ENCODE data around the gene DIPK1A. TPM values are rescaled to one million over a fixed set of nuclear protein-coding genes. Genes with fewer than 3 reads are reported as not detected.

The DIPK1A gene
- total RNA-seq, 1 experiment from 2014 or later: 4.8 TPM

DNA sequence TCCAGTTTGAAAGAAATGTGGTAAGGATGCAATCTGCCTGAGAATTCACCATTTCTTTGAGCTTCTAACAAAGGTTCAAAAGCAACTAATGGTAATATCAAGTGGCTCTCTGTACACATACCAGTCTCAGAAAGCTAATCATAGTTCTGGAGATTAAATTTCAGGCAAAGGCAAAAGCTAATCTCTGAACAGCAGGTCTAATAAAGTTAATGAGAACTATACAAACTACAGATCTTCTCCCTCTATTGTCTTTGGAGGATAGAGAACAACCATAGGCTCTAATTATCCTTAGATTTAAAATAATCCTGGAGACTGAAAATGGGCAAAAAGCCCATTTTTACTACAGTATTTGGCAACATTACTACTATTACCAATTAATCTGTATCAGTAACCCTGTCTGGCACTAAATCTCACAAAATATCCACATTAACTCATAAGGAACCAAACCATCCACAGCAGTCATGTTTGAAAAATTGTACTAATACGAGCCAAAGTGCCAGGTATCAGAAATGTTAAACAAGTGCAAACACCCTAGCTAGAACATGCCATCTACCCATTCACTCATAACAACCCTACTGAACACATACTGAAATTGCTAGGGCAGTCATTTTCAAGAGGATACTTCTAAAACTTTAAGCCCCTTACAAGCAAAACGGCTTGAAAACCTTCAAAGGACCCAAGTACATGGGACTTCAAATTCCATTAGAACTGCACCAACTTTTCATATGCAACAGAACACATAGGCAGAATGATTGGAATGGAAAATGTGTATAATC, 4.8 kb downstream of the DIPK1A start (continued):
- TF ChIP-seq, protein P1, sequence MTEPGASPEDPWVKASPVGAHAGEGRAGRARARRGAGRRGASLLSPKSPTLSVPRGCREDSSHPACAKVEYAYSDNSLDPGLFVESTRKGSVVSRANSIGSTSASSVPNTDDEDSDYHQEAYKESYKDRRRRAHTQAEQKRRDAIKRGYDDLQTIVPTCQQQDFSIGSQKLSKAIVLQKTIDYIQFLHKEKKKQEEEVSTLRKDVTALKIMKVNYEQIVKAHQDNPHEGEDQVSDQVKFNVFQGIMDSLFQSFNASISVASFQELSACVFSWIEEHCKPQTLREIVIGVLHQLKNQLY (CRISPR knock-in tag; IDR thresholded peaks at IDR 0.05): no peak

DNA sequence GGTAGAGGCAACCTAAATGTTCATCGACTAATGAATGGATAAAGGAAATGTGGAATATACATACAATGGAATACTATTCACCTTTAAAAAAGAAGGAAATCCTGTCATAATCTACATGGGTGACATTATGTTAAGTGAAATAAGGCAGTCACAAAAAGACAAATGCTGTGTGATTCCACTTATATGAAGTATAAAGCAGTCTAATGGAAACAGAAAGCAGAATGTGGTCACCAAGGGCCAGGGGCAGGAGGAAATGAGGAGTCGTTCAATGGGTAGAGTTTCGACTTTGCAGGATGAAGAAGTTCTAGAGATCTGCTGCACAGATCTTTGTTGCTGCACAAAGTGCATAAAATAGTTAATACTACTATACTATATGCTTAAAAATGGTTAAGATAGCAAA, 7.8 kb downstream of the DIPK1A start:
- Mint-ChIP-seq H3K27me3 (ENCODE audit: low read depth) (no peaks in the 10 kb centered on the region), H3K36me3 (no peaks in the 10 kb centered on the region), H3K4me3 (no peak overlapping the region), H3K9me3 (no peaks in the 10 kb centered on the region), H3K4me1 (peaks cover 7% of the 10 kb centered on the region; the same call in 1 of the 2 replicates), H3K27ac (no peak overlapping the region)
- ChIA-PET CTCF (no interaction called here), POLR2A (no interaction called here)
- no peak for ATAC-seq
- no peak for TF ChIP-seq ETV6 (CRISPR knock-in tag; IDR thresholded peaks at IDR 0.05)
- TF ChIP-seq ATF3 (CRISPR knock-in tag; conservative IDR thresholded peaks at IDR 0.05): no peak
- TF ChIP-seq, protein P2, sequence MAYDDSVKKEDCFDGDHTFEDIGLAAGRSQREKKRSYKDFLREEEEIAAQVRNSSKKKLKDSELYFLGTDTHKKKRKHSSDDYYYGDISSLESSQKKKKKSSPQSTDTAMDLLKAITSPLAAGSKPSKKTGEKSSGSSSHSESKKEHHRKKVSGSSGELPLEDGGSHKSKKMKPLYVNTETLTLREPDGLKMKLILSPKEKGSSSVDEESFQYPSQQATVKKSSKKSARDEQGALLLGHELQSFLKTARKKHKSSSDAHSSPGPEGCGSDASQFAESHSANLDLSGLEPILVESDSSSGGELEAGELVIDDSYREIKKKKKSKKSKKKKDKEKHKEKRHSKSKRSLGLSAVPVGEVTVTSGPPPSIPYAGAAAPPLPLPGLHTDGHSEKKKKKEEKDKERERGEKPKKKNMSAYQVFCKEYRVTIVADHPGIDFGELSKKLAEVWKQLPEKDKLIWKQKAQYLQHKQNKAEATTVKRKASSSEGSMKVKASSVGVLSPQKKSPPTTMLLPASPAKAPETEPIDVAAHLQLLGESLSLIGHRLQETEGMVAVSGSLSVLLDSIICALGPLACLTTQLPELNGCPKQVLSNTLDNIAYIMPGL (CRISPR knock-in tag; IDR thresholded peaks at IDR 0.05): no peak
- no peak for TF ChIP-seq TP53 (CRISPR knock-in tag; IDR thresholded peaks at IDR 0.05)
- no peak for DNase-seq (ENCODE audit: low spot score)

- TF ChIP-seq, protein P3, sequence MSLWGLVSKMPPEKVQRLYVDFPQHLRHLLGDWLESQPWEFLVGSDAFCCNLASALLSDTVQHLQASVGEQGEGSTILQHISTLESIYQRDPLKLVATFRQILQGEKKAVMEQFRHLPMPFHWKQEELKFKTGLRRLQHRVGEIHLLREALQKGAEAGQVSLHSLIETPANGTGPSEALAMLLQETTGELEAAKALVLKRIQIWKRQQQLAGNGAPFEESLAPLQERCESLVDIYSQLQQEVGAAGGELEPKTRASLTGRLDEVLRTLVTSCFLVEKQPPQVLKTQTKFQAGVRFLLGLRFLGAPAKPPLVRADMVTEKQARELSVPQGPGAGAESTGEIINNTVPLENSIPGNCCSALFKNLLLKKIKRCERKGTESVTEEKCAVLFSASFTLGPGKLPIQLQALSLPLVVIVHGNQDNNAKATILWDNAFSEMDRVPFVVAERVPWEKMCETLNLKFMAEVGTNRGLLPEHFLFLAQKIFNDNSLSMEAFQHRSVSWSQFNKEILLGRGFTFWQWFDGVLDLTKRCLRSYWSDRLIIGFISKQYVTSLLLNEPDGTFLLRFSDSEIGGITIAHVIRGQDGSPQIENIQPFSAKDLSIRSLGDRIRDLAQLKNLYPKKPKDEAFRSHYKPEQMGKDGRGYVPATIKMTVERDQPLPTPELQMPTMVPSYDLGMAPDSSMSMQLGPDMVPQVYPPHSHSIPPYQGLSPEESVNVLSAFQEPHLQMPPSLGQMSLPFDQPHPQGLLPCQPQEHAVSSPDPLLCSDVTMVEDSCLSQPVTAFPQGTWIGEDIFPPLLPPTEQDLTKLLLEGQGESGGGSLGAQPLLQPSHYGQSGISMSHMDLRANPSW (CRISPR knock-in tag; conservative IDR thresholded peaks at IDR 0.05; ENCODE audit: low read depth): no peak
- TF ChIP-seq ZNF317 (CRISPR knock-in tag; IDR thresholded peaks at IDR 0.05; ENCODE audit: borderline replicate concordance, low read depth) (no peak), ATF3 (CRISPR knock-in tag; conservative IDR thresholded peaks at IDR 0.05) (no peak), KAT7 (CRISPR knock-in tag; IDR thresholded peaks at IDR 0.05; ENCODE audit: borderline replicate concordance) (no peak), CTCF (IDR thresholded peaks at IDR 0.05) (no peak), ZNF219 (CRISPR knock-in tag; IDR thresholded peaks at IDR 0.05; ENCODE audit: borderline replicate concordance) (no peak)
- TF ChIP-seq, protein P4, sequence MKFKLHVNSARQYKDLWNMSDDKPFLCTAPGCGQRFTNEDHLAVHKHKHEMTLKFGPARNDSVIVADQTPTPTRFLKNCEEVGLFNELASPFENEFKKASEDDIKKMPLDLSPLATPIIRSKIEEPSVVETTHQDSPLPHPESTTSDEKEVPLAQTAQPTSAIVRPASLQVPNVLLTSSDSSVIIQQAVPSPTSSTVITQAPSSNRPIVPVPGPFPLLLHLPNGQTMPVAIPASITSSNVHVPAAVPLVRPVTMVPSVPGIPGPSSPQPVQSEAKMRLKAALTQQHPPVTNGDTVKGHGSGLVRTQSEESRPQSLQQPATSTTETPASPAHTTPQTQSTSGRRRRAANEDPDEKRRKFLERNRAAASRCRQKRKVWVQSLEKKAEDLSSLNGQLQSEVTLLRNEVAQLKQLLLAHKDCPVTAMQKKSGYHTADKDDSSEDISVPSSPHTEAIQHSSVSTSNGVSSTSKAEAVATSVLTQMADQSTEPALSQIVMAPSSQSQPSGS (CRISPR knock-in tag; IDR thresholded peaks at IDR 0.05; ENCODE audit: borderline replicate concordance, low read depth): no peak
- TF ChIP-seq, protein P5, sequence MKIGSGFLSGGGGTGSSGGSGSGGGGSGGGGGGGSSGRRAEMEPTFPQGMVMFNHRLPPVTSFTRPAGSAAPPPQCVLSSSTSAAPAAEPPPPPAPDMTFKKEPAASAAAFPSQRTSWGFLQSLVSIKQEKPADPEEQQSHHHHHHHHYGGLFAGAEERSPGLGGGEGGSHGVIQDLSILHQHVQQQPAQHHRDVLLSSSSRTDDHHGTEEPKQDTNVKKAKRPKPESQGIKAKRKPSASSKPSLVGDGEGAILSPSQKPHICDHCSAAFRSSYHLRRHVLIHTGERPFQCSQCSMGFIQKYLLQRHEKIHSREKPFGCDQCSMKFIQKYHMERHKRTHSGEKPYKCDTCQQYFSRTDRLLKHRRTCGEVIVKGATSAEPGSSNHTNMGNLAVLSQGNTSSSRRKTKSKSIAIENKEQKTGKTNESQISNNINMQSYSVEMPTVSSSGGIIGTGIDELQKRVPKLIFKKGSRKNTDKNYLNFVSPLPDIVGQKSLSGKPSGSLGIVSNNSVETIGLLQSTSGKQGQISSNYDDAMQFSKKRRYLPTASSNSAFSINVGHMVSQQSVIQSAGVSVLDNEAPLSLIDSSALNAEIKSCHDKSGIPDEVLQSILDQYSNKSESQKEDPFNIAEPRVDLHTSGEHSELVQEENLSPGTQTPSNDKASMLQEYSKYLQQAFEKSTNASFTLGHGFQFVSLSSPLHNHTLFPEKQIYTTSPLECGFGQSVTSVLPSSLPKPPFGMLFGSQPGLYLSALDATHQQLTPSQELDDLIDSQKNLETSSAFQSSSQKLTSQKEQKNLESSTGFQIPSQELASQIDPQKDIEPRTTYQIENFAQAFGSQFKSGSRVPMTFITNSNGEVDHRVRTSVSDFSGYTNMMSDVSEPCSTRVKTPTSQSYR (CRISPR knock-in tag; IDR thresholded peaks at IDR 0.05): no peak
- TF ChIP-seq, protein P6, sequence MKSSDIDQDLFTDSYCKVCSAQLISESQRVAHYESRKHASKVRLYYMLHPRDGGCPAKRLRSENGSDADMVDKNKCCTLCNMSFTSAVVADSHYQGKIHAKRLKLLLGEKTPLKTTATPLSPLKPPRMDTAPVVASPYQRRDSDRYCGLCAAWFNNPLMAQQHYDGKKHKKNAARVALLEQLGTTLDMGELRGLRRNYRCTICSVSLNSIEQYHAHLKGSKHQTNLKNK (CRISPR knock-in tag; IDR thresholded peaks at IDR 0.05): no peak
- ATAC-seq (no peak), DNase-seq (ENCODE audit: low spot score) (no peak)
- Mint-ChIP-seq H3K36me3 (no peaks in the 10 kb centered on the region), H3K4me3 (no peak overlapping the region), H3K4me1 (0 out of 2 replicates have a peak, but pooled peaks cover 4% of the 10 kb centered on the region), H3K27me3 (ENCODE audit: low read depth) (no peaks in the 10 kb centered on the region), H3K27ac (no peak overlapping the region), H3K9me3 (no peaks in the 10 kb centered on the region)
- ChIA-PET POLR2A (no interaction called here), CTCF (no interaction called here)
Measured at GRCh38 chr1:92952714-92953113, 8.5 kb downstream of the DIPK1A start.
